Hematopoietic multipotent progenitor cell (in vitro differentiated cells): ENCODE data around the gene DNAL1. TPM values are rescaled to one million over a fixed set of nuclear protein-coding genes. Genes with fewer than 3 reads are reported as not detected.
"Not testable (repeated sequence)": the region's sequence is repeated elsewhere in the genome, so short reads cannot be mapped to it uniquely, and the experiment has no call there.

ENCODE experiments used
- DNase-seq, 3 donors: peaks; one replicate each; pipeline ENCODE4 v3.0.0-alpha.2; 2011 to 2015; ENCODE audit warnings: low read depth in 2 of 3, low spot score in 2 of 3
- total RNA-seq: library from RNA; depleted of rRNA; stranded (reverse); fragments of >200 nt; gene quantifications from one replicate; pipeline ENCODE4 v1.2.3, GENCODE V29; 2012

The DNAL1 gene
- total RNA-seq, 1 donor = 2.4 TPM

DNA sequence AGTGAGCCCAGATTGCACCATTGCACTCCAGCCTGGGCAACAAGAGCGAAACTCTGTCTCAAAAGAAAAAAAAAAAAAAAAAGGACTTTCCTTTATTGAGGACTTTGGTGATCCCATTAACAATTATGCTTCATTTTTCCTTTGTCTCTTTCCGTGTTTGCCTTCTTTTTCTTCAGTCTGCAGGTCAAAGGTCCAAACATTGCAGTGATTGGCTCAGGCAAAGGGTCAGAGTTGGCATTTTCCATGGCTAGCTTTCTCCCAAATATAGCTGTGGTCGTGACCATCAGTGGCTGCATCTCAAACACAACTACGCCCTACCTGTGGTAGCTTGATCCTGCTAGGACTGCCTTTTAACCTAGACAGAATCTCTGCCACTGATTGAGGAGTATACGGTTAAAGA is 7.0 kb upstream of the DNAL1 start:
- DNase-seq = no peak

- no peak for DNase-seq
Measured at GRCh38 chr14:73640796-73641365, 3.9 kb upstream of the DNAL1 start.

DNA sequence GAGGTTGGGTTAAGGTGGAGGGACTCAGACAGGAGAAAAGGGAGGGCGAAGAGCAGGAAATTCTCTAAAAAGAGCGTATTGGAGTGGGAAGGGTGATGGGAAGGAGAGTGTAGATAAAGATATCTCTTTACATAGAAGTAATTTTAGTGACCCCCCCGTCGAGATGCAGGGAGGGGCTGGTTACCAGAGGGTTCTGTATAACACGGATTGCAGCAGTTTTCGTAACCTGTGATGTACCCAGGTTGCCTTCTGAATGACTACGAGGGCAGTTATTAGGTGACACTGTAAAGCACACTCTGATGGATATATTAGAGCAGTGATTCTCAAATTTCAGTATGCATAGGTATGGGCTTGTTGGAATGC is 443 bp downstream of the DNAL1 start:
- DNase-seq = no peak

DNA sequence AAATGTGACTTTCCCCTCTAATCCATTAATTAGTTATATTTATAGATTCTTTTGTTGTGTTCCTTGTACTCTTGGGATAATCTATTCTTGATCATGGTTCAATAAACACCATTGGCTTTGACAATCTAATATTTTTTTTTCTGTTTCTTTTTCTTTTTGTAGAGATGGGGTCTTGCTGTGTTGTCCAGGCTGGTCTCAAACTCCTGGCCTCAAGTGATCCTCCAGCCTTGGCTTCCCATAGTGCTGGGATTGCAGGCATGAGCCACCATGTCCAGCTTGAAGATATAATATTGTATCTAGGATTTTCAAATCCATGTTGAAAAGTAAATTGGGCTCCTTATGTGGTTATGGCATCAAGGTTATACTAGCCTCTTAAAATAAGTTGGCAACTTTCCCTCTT is 6.2 kb downstream of the DNAL1 start:
- no peak for DNase-seq

- no peak for DNase-seq
Measured at GRCh38 chr14:73655851-73656250, 11.1 kb downstream of the DNAL1 start.

DNA sequence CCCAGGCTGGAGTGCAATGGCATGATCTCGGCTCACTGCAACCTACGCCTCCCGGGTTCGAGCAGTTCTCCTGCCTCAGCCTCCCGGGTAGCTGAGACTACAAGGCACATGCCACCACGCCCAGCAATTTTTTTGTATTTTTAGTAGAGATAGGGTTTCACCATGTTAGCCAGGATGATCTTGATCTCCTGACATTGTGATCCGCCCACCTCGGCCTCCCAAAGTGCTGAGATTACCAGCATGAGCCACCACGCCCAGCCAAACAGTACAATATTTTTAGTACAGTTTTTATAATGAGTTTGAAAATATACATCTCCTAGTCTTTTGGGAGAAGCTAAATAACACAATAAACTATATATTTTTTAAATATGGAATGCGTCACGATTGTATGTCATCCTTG is 14.4 kb downstream of the DNAL1 start:
- DNase-seq = not testable (repeated sequence)

GRCh38 chr14:73660511-73660910 is 15.7 kb downstream of the DNAL1 start:
- DNase-seq = no peak

DNA sequence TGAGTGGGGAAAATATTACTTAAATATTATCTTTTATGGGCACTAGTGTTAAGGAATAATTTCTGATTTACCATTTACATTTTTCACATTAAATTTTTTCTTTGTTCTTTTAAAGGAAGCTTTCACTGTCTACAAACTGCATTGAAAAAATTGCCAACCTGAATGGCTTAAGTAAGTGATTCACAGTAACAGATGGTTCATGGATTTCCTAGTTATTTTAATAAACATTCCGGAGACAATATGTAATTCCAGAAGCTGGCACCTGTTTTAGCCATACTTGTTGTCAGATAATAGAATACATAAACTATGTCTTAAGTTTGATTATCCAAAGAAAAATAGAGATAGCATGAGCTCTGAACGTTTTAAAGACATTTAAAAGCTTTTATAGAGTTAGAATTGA is 17.1 kb downstream of the DNAL1 start:
- DNase-seq = no peak

GRCh38 chr14:73662487-73662943 is 17.7 kb downstream of the DNAL1 start:
- DNase-seq = peak in 2 of 3 donors; percentile 5 to 7

GRCh38 chr14:73663548-73664212 is 18.9 kb downstream of the DNAL1 start:
- peak in 1 of 3 donors; percentile 21 for DNase-seq

DNA sequence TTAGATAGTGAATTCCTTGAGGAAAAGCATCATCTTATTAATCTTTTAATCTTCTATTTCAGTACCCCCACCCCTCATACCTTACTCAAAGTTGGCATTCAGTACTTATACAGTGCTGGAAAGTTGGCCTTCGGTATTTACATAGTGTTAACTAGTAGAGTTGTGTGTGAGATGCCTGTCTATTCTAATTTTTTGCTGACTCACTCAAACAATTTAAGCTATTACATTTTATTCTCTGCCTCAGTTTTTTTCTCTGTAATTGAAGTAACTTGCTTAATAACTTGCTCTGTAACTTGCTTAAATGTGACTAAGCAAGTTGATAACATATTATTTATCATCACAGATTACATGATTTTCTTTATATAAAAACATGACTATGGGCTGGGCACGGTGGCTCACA is 20.3 kb downstream of the DNAL1 start:
- no peak for DNase-seq

GRCh38 chr14:73666583-73666982 is 21.8 kb downstream of the DNAL1 start:
- no peak for DNase-seq

GRCh38 chr14:73667854-73668253 is 23.1 kb downstream of the DNAL1 start:
- no peak for DNase-seq

GRCh38 chr14:73674986-73675385 is 30.2 kb downstream of the DNAL1 start:
- no peak for DNase-seq

GRCh38 chr14:73678698-73679097 is 33.9 kb downstream of the DNAL1 start:
- DNase-seq = no peak

DNA sequence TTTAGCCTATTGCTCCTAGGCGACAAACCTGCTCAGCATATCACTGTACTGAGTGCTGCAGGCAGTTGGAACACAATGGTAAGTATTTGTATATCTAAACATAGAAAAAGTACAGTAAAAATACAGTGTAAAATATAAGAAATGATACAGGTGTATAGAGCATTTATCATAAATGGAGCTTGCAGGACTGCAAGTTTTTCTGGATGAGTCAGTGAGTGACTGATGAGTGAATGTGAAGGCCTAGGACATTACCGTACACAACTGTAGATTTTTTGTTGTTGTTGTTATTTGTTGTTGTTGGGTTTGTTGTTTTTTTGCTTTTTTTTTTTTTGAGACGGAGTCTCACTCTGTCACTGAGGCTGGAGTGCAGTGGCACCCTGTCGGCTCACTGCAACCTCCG is 36.0 kb downstream of the DNAL1 start:
- no peak for DNase-seq

GRCh38 chr14:73684627-73685026 is 39.8 kb downstream of the DNAL1 start:
- no peak for DNase-seq

DNA sequence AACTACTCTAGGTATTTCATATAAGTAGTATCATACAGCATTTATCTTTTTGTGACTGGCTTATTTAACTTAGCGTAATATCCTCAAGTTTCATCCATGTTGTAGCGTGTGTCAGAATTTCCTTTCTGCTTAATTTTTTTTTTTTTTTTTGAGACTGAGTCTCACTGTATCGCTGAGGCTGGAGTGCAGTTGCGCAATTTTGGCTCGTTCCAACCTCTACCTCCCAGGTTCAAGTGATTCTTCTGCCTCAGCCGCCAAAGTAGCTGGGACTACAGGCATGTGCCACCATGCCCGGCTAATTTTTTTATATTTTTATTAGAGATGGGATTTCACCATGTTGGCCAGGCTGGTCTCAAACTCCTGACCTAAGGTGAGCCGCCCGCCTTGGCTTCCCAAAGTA is 40.5 kb downstream of the DNAL1 start:
- DNase-seq = no peak

DNA sequence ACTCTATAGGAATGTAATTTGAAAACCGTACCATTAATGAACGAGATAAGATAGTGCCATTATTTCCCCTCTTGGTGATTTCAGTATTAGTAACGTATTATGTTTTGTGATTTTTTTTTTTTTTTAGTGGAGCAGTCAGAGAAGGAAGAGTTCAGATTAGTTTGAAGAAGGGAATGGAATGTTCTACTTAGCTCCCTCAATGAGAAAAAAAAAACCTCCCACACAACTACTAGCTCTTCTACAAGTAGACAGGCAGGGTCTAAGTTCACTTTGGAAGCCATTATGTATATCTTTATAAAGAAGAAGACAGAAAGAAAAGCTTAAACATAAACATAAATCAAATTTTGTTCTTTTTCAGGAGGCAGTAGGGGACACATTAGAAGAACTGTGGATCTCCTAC is 42.1 kb downstream of the DNAL1 start:
- no peak for DNase-seq

DNA sequence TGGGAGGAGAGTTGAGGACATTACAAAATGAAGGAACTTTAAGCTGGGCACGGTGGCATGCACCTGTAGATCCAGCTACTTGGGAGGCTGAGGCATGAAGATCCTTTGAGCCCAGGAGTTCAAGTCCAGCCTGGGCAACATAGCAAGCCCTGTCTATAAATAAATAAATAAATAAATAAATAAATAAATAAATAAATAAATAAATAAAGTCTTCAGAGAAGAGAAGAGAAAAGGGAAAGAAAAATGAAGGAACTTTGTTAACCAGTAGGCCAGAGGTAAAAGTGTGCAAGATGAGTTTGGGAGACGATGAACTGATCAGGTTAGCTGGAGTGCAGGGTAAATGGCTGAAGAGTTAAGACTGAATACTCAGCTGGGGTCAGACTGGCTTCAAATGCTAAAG is 49.3 kb downstream of the DNAL1 start:
- DNase-seq = no peak

DNA sequence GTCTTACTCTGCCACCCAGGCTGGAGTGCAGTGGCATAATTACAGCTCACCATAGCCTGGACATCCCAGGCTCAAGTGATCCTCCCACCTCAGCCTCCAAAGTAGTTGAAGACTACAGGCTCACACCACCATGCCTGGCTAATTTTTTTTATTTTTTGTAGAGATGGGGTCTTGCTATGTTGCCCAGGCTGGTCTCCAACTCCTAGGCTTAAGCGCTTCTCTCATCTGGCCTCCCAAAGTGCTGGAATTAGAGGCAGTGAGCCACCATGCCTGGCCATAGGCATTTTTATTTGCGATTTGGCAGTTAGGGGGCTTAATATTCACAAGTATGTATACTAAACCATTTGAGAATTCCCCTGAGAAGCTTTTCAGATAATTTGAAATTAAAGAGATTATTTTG is 50.3 kb downstream of the DNAL1 start:
- no peak for DNase-seq

DNA sequence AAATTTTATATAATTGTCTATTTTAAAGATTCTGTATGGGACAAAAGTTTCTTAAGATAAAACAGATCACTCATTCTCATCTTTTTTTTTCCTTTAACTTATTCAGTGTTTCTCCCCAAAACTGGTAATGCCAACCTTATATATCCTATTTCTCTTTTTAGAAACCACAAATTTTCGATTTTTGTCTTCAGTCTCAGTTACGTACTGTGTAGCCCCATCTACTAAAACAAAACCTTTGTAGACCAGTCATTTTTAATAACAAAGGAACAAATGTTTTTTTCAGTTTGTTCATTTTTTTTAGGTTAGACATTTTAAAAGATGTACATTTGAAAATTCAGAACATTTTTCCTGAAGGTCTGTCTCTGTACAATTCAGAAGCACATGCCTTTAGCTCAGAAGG is 51.2 kb downstream of the DNAL1 start:
- DNase-seq = no peak
